ENCODE measurements around the gene BANF1. TPM values are rescaled to one million over a fixed set of nuclear protein-coding genes. Genes with fewer than 3 reads are reported as not detected.
A peak's percentile ranks its signal among the peaks of the same experiment; 100 is the strongest.

The BANF1 gene
- total and polyA plus RNA-seq, 9 of the 15 experiments (the other 6 are each of a cell fraction or from before 2014, with no cell fraction given), result 108 to 651 (median 263) TPM

DNA sequence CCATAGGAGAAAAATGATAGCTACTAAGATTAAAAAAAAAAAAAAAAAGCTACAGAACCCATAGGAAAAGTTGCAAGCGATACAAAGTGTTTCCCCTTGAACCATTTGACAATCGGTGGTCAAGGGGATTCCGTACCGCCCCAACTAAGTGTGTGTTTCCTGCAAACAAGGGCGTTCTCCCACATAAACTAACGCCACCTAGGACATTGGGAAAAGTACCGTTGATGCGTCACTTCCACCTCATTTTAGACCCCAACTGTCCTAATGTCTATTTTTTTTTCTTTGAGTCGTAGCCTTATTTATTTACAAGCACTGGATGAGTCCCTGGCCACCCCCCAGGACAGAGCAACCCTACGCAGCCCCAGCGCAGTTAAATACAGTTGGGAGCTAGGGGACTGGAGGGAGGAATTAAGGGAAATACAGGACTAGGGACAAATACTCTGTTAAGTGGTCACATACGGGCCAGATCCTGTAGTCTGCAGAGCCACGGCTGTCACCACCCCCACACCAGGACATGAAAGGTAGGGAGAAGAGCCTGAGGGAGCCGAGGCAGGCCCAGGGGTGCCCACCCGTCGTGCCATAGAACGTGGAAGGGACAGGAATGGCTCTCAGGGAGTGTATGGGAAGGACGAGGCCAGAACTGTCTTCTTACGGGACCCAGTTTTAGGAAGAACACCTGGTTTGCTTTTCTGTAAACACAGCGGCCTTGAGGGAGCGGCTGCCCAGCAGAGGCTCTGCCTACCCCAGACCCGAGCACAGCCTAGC lies 19.3 kb upstream of the BANF1 start:
- DNase-seq (ENCODE audit: extremely low read depth in 1 of 4, low spot score in 3 of 4), result no peak
- H3K27me3 ChIP-seq (ENCODE audit: control insufficient read depth in 2 of 2, insufficient read depth in 2 of 2, low read length in 2 of 2), result no peaks in the 10 kb centered on the region
- no peaks in the 10 kb centered on the region for H3K9me3 ChIP-seq (replicated peaks; ENCODE audit: control insufficient read depth, insufficient read depth, low read depth, low read length)
- 73% methylated on average over 22 of the region's 22 CpGs for WGBS (ENCODE audit: insufficient coverage, low coverage, missing lambda C conversion rate)
- no peaks in the 10 kb centered on the region for H4K20me1 ChIP-seq (replicated peaks; ENCODE audit: control insufficient read depth, insufficient read depth, low read length)
- ChIA-PET POLR2A (interaction anchor here (0.6 to 1.5 kb wide), 5 partner anchors 39 to 481 kb away, joined by 3 to 5 read pairs (median 3); partner anchors contain the start of gene CCDC85B), CTCF (ENCODE audit: low intra/inter-chr PET ratio) (no interaction called here)
- peaks cover 0 to 19% of the 10 kb centered on the region in 2 experiments; a peak in 1 of 5 replicates for H3K4me1 ChIP-seq (replicated peaks in 1 of 2; ENCODE audit: control insufficient read depth in 2 of 2, insufficient read depth in 2 of 2, low read length in 2 of 2)
- intact Hi-C loops (cut with micrococcal nuclease) (loop anchor here (10.0 kb wide), 1 partner anchor 198 kb away; the partner anchor contains the start of genes AP5B1 and OVOL1), in situ Hi-C loops (cut with MboI) (no loop called here)
- H3K4me3 ChIP-seq, result no peak overlapping the region
- H3K36me3 ChIP-seq (ENCODE audit: control insufficient read depth, insufficient read depth, low read length), result peaks cover 15% of the 10 kb centered on the region; the same call in 2 of the 3 replicates
- no peak overlapping the region for H3K27ac ChIP-seq (ENCODE audit: extremely low read depth, low read depth, low read length)
- no peaks in the 10 kb centered on the region for H3K79me2 ChIP-seq (ENCODE audit: control insufficient read depth, insufficient read depth, low read length)
- no peaks in the 10 kb centered on the region for H3K9me1 ChIP-seq (ENCODE audit: control insufficient read depth, insufficient read depth, low read length)
- FAIRE-seq, result no peak
- H3K9ac ChIP-seq (ENCODE audit: insufficient read depth in 1 of 2, low read depth in 2 of 2, low read length in 2 of 2), result peak overlapping the region in 1 of 2 experiments; percentile 53; a peak in 2 of 4 replicates
- BruUV-seq (replicated peaks), result no TSS peak
- no peak overlapping the region for H2AFZ ChIP-seq (ENCODE audit: low read depth, low read length)
- no peak overlapping the region for H3K4me2 ChIP-seq (ENCODE audit: insufficient read depth, low read length)
- no peak for ATAC-seq
- no peak for TF ChIP-seq RREB1 (CRISPR knock-in tag; IDR thresholded peaks at IDR 0.05)
- no peak for TF ChIP-seq ZNF507 (tag; conservative IDR thresholded peaks at IDR 0.05)
- no peak for TF ChIP-seq ZNF311 (CRISPR knock-in tag; IDR thresholded peaks at IDR 0.05)
- no peak for TF ChIP-seq MCM2 (IDR thresholded peaks at IDR 0.05; ENCODE audit: low read depth)
- no peak for TF ChIP-seq TCF3 (CRISPR knock-in tag; IDR thresholded peaks at IDR 0.05)
- TF ChIP-seq ZFPM2 (CRISPR knock-in tag; IDR thresholded peaks at IDR 0.05), result no peak
- TF ChIP-seq PYGO2 (tag; IDR thresholded peaks at IDR 0.05), result no peak
- TF ChIP-seq ZNF174 (CRISPR knock-in tag; IDR thresholded peaks at IDR 0.05), result no peak
- TF ChIP-seq KHSRP (IDR thresholded peaks at IDR 0.05), result no peak
- no peak for TF ChIP-seq RUNX1 (IDR thresholded peaks at IDR 0.05; ENCODE audit: low read depth)
- TF ChIP-seq, protein P1, sequence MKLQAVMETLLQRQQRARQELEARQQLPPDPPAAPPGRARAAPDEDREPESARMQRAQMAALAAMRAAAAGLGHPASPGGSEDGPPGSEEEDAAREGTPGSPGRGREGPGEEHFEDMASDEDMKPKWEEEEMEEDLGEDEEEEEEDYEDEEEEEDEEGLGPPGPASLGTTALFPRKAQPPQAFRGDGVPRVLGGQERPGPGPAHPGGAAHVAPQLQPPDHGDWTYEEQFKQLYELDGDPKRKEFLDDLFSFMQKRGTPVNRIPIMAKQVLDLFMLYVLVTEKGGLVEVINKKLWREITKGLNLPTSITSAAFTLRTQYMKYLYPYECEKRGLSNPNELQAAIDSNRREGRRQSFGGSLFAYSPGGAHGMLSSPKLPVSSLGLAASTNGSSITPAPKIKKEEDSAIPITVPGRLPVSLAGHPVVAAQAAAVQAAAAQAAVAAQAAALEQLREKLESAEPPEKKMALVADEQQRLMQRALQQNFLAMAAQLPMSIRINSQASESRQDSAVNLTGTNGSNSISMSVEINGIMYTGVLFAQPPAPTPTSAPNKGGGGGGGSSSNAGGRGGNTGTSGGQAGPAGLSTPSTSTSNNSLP (IDR thresholded peaks at IDR 0.05; ENCODE audit: borderline replicate concordance, low read depth, low read length), result no peak
- no peak for TF ChIP-seq NCOA1 (IDR thresholded peaks at IDR 0.05; ENCODE audit: low read depth)
